GM19328 (cell line): ENCODE measurements around the gene DTX2.
"Not testable (repeated sequence)": the region's sequence is repeated elsewhere in the genome, so short reads cannot be mapped to it uniquely, and the experiment has no call there.

Experiments
- ATAC-seq: cut with Tn5 transposase; IDR thresholded peaks from one replicate; pipeline ENCODE4 v1.9.1; 2021; ENCODE audit warnings: mild to moderate bottlenecking, moderate library complexity; ENCODE audit not compliant: unreplicated experiment

DTX2 gene

DNA sequence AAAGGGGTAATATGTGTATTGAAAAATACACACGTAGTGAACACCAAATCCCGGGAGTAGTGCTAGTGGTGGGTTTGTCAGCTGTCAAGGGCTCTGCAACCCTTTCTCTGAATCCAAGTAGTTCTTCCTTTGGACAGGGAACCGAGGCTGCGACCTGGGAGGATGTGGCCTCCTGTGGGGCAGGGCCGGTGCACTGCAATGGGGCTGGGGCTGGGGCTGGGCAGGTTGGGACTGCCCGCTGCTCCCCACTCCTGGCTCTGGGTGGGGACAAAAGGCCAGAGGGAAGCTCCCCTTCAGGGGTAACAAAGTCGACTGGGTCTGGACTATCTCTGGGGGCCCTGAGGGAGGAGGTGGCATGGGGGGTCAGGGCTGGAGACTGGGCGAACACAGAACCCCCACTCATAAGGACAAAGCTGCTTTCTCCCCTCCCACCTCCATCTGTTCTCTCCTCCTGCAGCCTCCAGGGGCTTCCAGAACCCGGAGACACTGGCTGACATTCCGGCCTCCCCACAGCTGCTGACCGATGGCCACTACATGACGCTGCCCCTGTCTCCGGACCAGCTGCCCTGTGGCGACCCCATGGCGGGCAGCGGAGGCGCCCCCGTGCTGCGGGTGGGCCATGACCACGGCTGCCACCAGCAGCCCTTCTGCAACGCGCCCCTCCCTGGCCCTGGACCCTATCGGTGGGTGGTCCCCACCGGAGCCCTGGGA, 49.8 kb downstream of the DTX2 start:
- ATAC-seq = not testable (repeated sequence)

DNA sequence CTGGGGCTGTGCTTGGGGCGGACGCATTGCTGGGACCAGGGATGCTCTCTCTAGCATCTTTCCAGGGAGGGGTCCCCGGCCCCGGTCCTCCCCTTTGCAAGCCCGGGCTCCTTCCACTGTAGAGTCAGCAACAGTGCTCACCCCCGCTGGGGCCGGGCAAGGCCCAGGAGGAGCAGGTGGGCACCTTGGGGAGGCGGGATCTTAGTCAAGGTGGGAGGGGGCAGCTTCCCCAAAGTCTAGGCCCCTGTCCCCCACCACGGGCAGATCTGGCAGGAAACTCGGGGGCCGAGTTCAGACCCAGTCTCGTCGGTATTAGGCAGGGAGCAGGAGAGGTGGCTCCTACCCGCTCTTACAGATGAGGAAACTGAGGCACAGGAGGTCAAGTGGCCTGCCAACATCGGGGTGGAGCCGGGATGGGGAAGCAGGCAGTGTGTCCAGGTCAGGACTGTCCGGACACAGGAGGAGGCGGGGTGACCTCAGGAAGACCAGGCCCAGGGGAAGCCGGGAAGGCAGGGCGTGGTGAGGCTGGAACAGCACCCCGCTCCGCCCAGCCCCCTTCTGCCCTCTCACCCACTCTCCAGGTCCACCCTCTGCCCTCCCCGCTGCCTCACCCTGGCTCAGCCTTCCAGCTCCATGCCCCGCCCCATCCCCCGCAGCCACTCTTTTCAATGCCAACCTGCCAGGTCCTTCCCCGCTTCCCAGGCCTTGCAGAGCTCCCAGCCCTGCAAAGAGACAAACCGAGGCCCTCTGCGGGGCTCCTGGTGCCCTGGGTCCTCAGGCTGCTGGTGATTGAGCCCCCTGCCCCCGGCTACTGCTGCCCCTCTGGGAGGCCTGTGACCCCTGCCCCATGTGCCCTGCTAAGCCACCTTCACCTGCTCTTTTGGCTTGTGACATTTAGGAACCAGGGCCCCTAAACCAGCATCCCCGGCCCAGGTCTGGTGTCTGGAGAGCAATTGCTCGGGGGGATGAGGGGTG, 50.7 kb downstream of the DTX2 start:
- ATAC-seq = not testable (repeated sequence)

DNA sequence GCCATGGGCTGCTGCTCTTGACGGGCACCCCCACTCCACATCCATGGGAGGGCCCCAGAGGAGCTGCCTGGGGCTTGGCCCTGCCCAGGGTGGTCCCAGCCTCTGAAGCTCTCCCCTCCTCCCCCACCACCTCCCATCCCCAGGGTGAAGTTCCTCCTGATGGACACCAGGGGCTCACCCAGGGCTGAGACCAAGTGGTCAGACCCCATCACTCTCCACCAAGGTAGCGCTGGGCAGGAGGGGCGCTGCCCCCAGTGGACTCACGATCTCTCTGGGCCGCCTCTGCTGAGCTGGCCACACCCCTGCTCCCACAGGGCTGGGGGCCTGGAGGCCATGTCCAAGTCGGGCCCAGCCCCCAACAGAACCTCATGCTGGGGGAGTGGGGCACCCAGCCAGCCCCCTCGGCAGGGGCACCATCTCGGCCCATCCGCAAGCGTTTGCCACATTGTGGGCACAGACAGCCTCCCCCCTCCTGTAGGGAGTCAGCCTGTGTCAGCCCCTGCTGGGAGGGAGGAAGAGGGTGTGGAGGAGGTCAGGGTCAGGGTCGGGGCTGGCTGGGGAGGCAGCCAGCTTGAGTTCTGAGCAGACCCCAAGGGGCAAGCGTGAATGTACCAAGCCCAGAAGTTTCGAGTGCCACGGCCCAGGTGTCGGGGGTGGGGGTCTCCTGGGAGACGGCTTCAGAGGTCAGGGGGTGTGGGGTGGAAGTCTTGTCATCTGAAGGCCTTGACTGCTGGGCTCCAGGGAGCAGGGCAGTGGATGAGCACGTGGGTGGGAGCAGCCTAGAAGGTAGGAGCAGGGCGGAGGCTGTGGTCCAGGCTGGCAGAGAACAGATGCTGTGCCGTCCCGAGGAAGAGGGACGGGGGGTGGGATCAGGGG, 51.7 kb downstream of the DTX2 start:
- ATAC-seq = no peak

DNA sequence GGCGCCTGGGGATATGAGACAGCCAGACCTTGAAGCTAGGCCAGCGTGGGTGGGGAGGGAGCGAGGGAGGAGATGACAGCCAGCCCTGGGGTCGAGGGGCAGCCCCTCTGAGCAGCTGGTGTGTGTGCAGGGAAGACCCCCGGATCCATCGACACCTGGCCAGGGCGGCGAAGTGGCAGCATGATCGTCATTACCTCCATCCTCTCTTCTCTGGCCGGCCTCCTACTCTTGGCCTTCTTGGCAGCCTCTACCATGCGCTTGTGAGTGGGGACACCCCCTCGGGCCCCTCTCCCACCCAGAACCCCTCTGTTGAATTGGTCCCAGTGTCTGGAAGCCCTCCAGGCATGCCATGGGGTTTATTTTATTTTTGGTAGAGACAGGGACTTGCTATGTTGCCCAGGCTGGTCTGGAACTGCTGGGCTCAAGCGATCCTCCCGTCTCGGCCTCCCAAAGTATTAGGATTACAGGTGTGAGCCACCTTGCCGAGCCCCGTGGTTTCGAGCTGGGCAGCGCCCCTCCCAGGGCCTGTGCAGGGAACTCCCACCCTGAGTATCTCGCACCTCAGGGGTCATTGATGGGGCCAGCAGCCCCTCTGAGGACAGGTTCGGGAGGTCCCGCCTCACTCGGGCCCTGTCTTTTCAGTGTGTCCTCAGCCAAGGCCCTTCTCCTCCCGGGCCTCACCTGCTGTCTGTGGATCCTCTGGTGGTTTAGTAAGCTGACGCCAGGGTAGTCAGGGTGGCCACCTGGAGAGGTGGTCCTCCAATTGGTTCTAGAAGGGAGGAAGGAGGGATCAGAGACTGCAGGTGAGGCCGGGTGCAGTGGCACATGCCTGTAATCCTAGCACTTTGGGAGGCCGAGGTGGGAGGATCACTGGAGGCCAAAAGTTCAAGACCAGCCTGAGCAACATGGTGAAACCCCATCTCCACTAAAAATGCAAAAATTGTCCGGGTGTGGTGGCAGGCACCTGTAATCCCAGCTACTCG, 52.6 kb downstream of the DTX2 start:
- no peak for ATAC-seq

DNA sequence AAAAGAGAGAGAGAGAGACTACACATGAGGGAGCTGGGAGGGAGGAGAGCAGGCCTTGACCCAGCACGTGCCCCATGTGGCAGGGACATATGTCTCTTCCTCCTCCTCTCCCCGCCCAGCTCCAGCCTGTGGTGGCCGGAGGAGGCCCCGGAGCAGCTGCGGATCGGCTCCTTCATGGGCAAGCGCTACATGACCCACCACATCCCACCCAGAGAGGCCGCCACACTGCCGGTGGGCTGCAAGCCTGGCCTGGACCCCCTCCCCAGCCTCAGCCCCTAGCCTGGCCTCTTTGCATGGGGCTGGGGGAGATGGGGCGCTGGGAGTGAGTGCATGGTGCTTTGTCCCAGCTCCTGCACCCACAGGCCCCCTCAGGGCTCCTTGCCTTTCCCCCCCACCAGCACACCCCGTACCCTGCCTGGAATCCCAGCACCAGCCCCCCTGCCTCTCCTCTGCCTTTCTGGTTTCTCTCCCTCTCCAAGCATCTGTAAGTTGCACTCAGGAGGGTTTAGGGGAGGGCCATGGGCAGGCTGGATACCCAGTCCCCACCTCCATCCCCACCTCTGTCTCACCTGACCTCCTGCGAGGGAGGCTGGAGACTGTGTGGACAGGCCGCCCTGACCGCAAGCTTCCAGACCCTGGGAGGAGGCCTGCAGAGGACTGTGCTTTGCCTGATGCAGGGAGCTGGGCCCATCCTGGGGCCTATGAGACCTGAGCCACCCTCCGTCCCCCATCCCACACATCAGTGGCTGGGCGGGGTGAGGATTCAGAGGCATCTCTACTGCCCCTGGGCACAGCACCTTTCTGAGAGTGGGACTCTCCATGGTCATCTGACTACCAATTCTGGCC, 53.6 kb downstream of the DTX2 start:
- ATAC-seq = no peak

DNA sequence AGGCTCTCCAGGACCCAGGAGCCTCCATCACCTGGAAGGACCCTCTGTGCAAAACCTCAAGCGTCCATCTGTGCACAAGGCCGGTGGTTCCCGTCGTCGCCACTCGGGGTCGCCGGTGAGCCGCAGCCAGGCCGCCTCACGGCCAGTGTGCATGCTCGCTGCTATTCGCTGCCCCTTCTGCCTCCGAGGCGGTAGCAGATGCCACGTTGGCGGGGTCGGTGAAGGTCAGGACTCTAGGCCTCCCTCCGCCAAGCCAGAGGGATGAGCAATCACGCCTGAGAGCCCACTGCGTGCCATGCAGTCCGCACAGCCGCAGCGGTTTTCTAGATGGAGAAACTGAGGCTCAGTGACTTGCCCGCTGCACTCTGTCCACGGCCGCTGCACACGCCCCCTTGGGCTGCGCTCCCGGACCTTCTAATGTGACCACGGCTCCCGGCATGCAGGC, 54.5 kb downstream of the DTX2 start:
- no peak for ATAC-seq

DNA sequence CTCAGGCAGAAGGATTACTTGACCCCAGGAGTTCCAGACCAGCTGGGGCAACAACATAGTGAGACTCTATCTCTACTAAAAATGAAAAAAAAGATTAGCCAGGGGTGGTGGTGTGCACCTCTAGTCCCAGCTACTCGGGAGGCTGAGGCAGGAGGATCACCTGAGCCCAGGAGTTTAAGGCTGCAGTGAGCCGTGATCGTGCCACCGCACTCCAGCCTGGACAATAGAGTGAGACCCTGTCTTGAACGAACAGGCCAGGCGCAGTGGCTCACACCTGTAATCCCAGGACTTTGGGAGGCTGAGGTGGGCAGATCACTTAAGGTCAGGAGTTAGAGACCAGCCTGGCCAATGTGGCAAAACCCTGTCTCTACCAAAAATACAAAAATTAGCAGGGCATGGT, 55.4 kb downstream of the DTX2 start:
- ATAC-seq = not testable (repeated sequence)

DNA sequence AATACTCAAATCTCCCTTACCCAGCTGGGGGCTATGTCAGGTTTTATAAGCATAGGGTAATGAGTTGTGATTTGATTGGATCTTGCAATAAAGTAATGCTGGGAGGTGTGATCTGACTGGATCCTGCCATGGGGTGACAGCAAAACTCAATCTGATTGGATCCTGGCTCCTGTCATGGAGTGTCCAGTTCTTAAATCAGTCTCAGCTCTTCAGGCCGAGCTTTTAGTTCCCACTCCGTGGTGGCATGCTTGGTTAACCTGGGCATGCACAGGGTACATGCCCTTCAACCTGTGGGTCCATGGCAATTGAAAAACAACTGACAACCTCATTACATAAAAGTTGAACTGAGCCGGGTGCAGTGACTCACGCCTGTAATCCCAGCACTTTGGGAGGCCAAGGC, 64.7 kb downstream of the DTX2 start:
- ATAC-seq = not testable (repeated sequence)

DNA sequence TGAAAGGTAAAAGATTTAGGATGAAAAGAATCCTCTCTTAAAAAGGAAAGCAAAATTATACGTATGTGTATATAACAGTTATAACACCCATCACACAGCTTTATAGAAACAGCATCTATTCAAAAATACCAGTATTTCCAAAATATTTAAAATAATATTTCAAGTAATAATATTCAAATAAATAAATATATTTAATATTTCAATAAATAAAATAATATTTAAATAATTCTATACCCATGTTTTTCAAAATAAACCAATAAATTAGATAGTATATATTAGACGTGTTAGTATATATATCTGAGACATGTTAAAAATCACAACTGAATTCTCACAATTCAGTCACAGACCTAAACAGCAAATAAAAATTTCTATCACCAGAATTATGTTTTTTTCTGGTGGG, 70.1 kb downstream of the DTX2 start:
- not testable (repeated sequence) for ATAC-seq

DNA sequence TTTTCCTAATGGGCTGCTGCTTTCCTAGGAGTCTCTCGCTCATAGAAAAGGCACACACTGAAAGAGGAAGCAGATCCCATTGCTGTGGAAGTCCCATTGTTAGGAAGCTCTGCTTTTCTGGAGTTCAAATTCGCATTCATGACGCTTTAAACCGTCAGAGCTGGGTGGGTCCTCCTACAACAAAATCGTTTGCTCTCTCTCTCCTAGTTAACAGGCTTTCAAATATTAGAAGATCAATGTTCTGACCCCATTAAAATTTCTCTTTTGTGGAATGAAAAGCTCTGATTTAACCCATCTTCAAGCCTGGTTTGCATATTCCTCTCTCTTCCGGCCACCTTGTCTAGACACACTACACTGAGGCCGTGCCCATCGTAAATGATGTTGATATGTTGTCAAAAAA, 81.7 kb downstream of the DTX2 start, which contains the start of gene SPDYE16:
Gene SPDYE16 (minus strand): TSS at position 101 of the 400 bp plus-strand sequence. CDS start 1,838 bp downstream, outside the sequence.
- ATAC-seq = not testable (repeated sequence)

DNA sequence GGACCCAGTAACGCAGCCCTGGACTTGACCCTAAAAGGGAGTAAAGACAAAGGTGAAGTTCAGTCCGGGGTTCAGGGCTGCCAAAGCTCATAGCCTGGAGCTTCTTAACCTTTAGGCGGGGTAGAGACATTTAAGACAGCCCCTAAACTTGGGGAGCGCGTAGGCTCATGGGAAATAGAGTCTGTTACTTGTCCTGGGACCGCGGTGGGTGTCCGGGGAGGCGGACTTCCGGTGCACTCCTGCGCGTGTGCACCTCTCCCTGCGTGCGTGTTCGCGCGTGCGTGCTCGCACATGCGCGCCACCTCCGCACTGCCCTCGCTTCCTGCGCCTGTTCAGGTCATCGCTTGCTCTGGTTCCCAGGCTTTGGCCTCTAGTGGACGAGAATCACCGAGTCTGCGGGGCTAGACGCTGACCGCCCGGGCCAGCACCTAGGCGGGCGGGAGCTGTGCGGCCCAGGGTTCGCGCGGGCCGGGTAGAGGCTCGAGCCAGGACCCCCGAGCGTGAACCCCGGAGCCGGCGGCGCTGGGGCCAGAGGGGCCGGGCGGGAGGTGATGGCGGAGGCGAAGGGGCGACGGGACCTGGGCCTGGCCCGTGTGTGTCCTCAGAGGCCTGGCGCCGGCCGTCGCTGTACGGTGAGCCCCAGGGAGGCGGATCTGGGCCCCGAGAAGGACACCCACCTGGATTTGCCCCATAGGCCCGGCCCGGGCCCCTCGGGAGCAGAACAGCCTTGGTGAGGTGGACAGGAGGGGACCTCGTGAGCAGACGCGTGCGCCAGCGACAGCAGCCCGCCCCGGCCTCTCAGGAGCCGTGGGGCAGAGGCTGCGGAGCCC, 87.7 kb downstream of the DTX2 start:
- ATAC-seq = peak; percentile 99

DNA sequence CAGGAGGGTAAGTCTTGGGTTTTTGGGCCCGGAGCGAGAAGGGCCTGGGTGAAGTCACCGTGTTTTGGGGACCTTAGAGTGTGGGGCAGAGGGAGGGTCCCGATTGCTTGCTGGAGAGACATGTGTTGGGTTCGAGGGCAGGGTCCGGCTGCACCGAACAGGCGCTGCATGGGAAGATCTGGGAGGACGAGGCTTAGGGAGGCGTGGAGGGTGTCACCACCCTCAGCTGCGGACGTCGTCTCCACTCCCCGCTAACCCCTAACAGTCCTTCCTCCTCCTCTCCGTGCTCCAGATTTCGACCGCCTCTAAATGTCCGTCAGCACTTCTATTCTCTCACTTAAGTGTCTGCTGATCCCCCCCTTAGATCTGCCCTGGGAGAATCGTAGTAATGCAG, 88.3 kb downstream of the DTX2 start:
- ATAC-seq = not testable (repeated sequence)

DNA sequence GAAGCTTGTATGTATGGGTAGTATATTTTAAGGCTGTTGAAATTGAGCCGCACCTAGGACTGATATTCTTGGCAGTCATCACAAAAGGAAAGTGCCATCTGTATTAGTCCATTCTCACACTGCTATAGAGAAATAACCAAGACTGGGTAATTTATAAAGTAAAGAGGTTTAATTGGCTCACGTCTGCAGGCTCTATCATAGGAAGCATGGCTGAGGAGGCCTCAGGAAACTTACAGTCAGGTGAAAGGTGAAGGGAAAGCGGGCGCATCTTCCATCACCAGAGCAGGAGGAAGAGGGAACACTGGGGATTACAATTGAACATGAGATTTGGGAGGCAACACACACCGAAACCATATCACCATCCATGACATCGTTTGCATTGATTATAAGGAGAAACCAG, 90.5 kb downstream of the DTX2 start:
- ATAC-seq = not testable (repeated sequence)
